ENCODE data around the gene RAB34.

GRCh38 chr17:28700278-28700677 lies 17.4 kb downstream of the RAB34 start:
- TF ChIP-seq CTCF (IDR thresholded peaks at IDR 0.05) (no peak), POLR2A (IDR thresholded peaks at IDR 0.05) (no peak)

All from thyroid gland (tissue), 4 donors.